Lower leg skin (tissue), 3 donors: ENCODE results near the gene NPAS1.

Source experiments
- CTCF ChIP-seq, 3 donors: fragments of 450-650 bp; IDR thresholded peaks; one replicate each; pipeline ENCODE4 v1.5.1; 2016; ENCODE audit warnings: antibody characterized with exemption in 3 of 3, mild to moderate bottlenecking in 3 of 3, moderate library complexity in 2 of 3
- POLR2A ChIP-seq, 2 donors: fragments of 450-650 bp; IDR thresholded peaks; one replicate each; pipeline ENCODE4 v1.6.1; 2016 to 2017; ENCODE audit warnings: antibody characterized with exemption in 2 of 2, mild to moderate bottlenecking in 1 of 2, moderate library complexity in 1 of 2

- TF ChIP-seq CTCF (IDR thresholded peaks at IDR 0.05) (no peak), POLR2A (IDR thresholded peaks at IDR 0.05) (no peak)
Observed at GRCh38 chr19:46975011-46975924, 44.4 kb upstream of the NPAS1 start.
